ENCODE data around the gene CNTRL.
A peak's percentile ranks its signal among the peaks of the same experiment; 100 is the strongest.

CNTRL gene

GRCh38 chr9:121057821-121058220, 16.9 kb upstream of the CNTRL start:
- no peaks in the 10 kb centered on the region for H3K4me1 ChIP-seq (ENCODE audit: insufficient read depth, insufficient read length)
- no peak for DNase-seq (ENCODE audit: low read depth, low spot score)
- no peak overlapping the region for H3K9ac ChIP-seq (ENCODE audit: insufficient read length, low read depth)
- H3K36me3 ChIP-seq (ENCODE audit: insufficient read depth, insufficient read length, low read length): no peaks in the 10 kb centered on the region
- no peak overlapping the region for H3K4me3 ChIP-seq (ENCODE audit: insufficient read length, low read depth)
- no peaks in the 10 kb centered on the region for H3K27me3 ChIP-seq (ENCODE audit: insufficient read depth, insufficient read length)
- H3K9me3 ChIP-seq (ENCODE audit: insufficient read depth, low read length): no peaks in the 10 kb centered on the region
- TF ChIP-seq ZNF274 (IDR thresholded peaks at IDR 0.05; ENCODE audit: low read depth, low read length) (no peak), YY1 (IDR thresholded peaks at IDR 0.05; ENCODE audit: insufficient read depth, insufficient read length) (no peak), SUZ12 (IDR thresholded peaks at IDR 0.05; ENCODE audit: extremely low read depth, insufficient read depth, insufficient read length) (no peak)

- Histone ChIP-seq H3K9me3 (ENCODE audit: insufficient read depth, low read length) (no peaks in the 10 kb centered on the region), H3K4me1 (ENCODE audit: insufficient read depth, insufficient read length) (no peaks in the 10 kb centered on the region), H3K4me3 (ENCODE audit: insufficient read length, low read depth) (no peak overlapping the region), H3K27me3 (ENCODE audit: insufficient read depth, insufficient read length) (no peaks in the 10 kb centered on the region), H3K9ac (ENCODE audit: insufficient read length, low read depth) (no peak overlapping the region), H3K36me3 (ENCODE audit: insufficient read depth, insufficient read length, low read length) (no peaks in the 10 kb centered on the region)
- no peak for DNase-seq (ENCODE audit: low read depth, low spot score)
- TF ChIP-seq SUZ12 (IDR thresholded peaks at IDR 0.05; ENCODE audit: extremely low read depth, insufficient read depth, insufficient read length) (no peak), YY1 (IDR thresholded peaks at IDR 0.05; ENCODE audit: insufficient read depth, insufficient read length) (no peak)
Observed at GRCh38 chr9:121059513-121059912, 15.2 kb upstream of the CNTRL start.

GRCh38 chr9:121059998-121060636, 14.6 kb upstream of the CNTRL start:
- H3K27me3 ChIP-seq (ENCODE audit: insufficient read depth, insufficient read length): no peaks in the 10 kb centered on the region
- peak; percentile 66 for DNase-seq (ENCODE audit: low read depth, low spot score)
- no peak for TF ChIP-seq YY1 (IDR thresholded peaks at IDR 0.05; ENCODE audit: insufficient read depth, insufficient read length)
- TF ChIP-seq ZNF274 (IDR thresholded peaks at IDR 0.05; ENCODE audit: low read depth, low read length): no peak
- TF ChIP-seq SUZ12 (IDR thresholded peaks at IDR 0.05; ENCODE audit: extremely low read depth, insufficient read depth, insufficient read length): no peak

GRCh38 chr9:121066850-121067249, 7.9 kb upstream of the CNTRL start:
- no peaks in the 10 kb centered on the region for H3K4me1 ChIP-seq (ENCODE audit: insufficient read depth, insufficient read length)
- H3K9ac ChIP-seq (ENCODE audit: insufficient read length, low read depth): no peak overlapping the region
- H3K27me3 ChIP-seq (ENCODE audit: insufficient read depth, insufficient read length): peaks cover 12% of the 10 kb centered on the region
- H3K4me3 ChIP-seq (ENCODE audit: insufficient read length, low read depth): no peak overlapping the region
- H3K9me3 ChIP-seq (ENCODE audit: insufficient read depth, low read length): 0 out of 2 replicates have a peak, but pooled peaks cover 14% of the 10 kb centered on the region
- no peak for TF ChIP-seq SUZ12 (IDR thresholded peaks at IDR 0.05; ENCODE audit: extremely low read depth, insufficient read depth, insufficient read length)
- TF ChIP-seq YY1 (IDR thresholded peaks at IDR 0.05; ENCODE audit: insufficient read depth, insufficient read length): no peak
- no peak for TF ChIP-seq ZNF274 (IDR thresholded peaks at IDR 0.05; ENCODE audit: low read depth, low read length)
- H3K36me3 ChIP-seq (ENCODE audit: insufficient read depth, insufficient read length, low read length): no peaks in the 10 kb centered on the region
- DNase-seq (ENCODE audit: low read depth, low spot score): no peak

More at GRCh38 chr9:121059998-121060636, 14.6 kb upstream of the CNTRL start:
- H3K4me1 ChIP-seq (ENCODE audit: insufficient read depth, insufficient read length): no peaks in the 10 kb centered on the region
- H3K36me3 ChIP-seq (ENCODE audit: insufficient read depth, insufficient read length, low read length): no peaks in the 10 kb centered on the region
- H3K4me3 ChIP-seq (ENCODE audit: insufficient read length, low read depth): no peak overlapping the region
- H3K9me3 ChIP-seq (ENCODE audit: insufficient read depth, low read length): no peaks in the 10 kb centered on the region
- no peak overlapping the region for H3K9ac ChIP-seq (ENCODE audit: insufficient read length, low read depth)

GRCh38 chr9:121067640-121068039, 7.1 kb upstream of the CNTRL start:
- Histone ChIP-seq H3K4me3 (ENCODE audit: insufficient read length, low read depth) (no peak overlapping the region), H3K9ac (ENCODE audit: insufficient read length, low read depth) (no peak overlapping the region), H3K27me3 (ENCODE audit: insufficient read depth, insufficient read length) (peaks cover 18% of the 10 kb centered on the region), H3K36me3 (ENCODE audit: insufficient read depth, insufficient read length, low read length) (no peaks in the 10 kb centered on the region), H3K4me1 (ENCODE audit: insufficient read depth, insufficient read length) (no peaks in the 10 kb centered on the region), H3K9me3 (ENCODE audit: insufficient read depth, low read length) (0 out of 2 replicates have a peak, but pooled peaks cover 14% of the 10 kb centered on the region)
- TF ChIP-seq YY1 (IDR thresholded peaks at IDR 0.05; ENCODE audit: insufficient read depth, insufficient read length) (no peak), ZNF274 (IDR thresholded peaks at IDR 0.05; ENCODE audit: low read depth, low read length) (no peak), SUZ12 (IDR thresholded peaks at IDR 0.05; ENCODE audit: extremely low read depth, insufficient read depth, insufficient read length) (no peak)
- no peak for DNase-seq (ENCODE audit: low read depth, low spot score)

- no peak overlapping the region for H3K4me3 ChIP-seq (ENCODE audit: insufficient read length, low read depth)
- H3K36me3 ChIP-seq (ENCODE audit: insufficient read depth, insufficient read length, low read length): no peaks in the 10 kb centered on the region
- no peak for DNase-seq (ENCODE audit: low read depth, low spot score)
- 0 out of 2 replicates have a peak, but pooled peaks cover 14% of the 10 kb centered on the region for H3K9me3 ChIP-seq (ENCODE audit: insufficient read depth, low read length)
- peaks cover 33% of the 10 kb centered on the region for H3K27me3 ChIP-seq (ENCODE audit: insufficient read depth, insufficient read length)
- no peak overlapping the region for H3K9ac ChIP-seq (ENCODE audit: insufficient read length, low read depth)
- no peaks in the 10 kb centered on the region for H3K4me1 ChIP-seq (ENCODE audit: insufficient read depth, insufficient read length)
- no peak for TF ChIP-seq YY1 (IDR thresholded peaks at IDR 0.05; ENCODE audit: insufficient read depth, insufficient read length)
- no peak for TF ChIP-seq ZNF274 (IDR thresholded peaks at IDR 0.05; ENCODE audit: low read depth, low read length)
- no peak for TF ChIP-seq SUZ12 (IDR thresholded peaks at IDR 0.05; ENCODE audit: extremely low read depth, insufficient read depth, insufficient read length)
Observed at GRCh38 chr9:121069396-121069795, 5.4 kb upstream of the CNTRL start.

GRCh38 chr9:121071370-121071755, 3.4 kb upstream of the CNTRL start:
- Histone ChIP-seq H3K36me3 (ENCODE audit: insufficient read depth, insufficient read length, low read length) (no peaks in the 10 kb centered on the region), H3K4me3 (ENCODE audit: insufficient read length, low read depth) (no peak overlapping the region), H3K9me3 (ENCODE audit: insufficient read depth, low read length) (0 out of 2 replicates have a peak, but pooled peaks cover 14% of the 10 kb centered on the region), H3K9ac (ENCODE audit: insufficient read length, low read depth) (no peak overlapping the region), H3K4me1 (ENCODE audit: insufficient read depth, insufficient read length) (no peaks in the 10 kb centered on the region), H3K27me3 (ENCODE audit: insufficient read depth, insufficient read length) (peaks cover 41% of the 10 kb centered on the region)
- no peak for TF ChIP-seq ZNF274 (IDR thresholded peaks at IDR 0.05; ENCODE audit: low read depth, low read length)
- TF ChIP-seq SUZ12 (IDR thresholded peaks at IDR 0.05; ENCODE audit: extremely low read depth, insufficient read depth, insufficient read length): no peak
- no peak for TF ChIP-seq YY1 (IDR thresholded peaks at IDR 0.05; ENCODE audit: insufficient read depth, insufficient read length)
- DNase-seq (ENCODE audit: low read depth, low spot score): no peak
